Left lung (tissue), 10 donors: ENCODE results near the gene CCDC33. TPM values are rescaled to one million over a fixed set of nuclear protein-coding genes. Genes with fewer than 3 reads are reported as not detected.

Source experiments
- ATAC-seq: fragments of 200-7000 bp; cut with Tn5 transposase; one replicate; pipeline ENCODE4 v1.9.1; 2020; ENCODE audit warnings: moderate library complexity
- DNase-seq, 4 donors: peaks; one replicate each; pipeline ENCODE4 v3.0.0-alpha.2; 2013 to 2020
- H3K27ac ChIP-seq, 2 donors: fragments of 200-600 bp; sonication (generic) in 1 of 2; one replicate each; pipeline versions ENCODE4 v1.5.0 to v1.8.0; 2020 to 2021
- H3K27me3 ChIP-seq, 2 donors: fragments of 200-600 bp; sonication (generic) in 1 of 2; one replicate each; pipeline versions ENCODE4 v1.5.0 to v1.8.0; 2020 to 2021
- H3K36me3 ChIP-seq, 2 donors: fragments of 200-600 bp; sonication (generic) in 1 of 2; one replicate each; pipeline versions ENCODE4 v1.5.0 to v1.8.0; 2020 to 2021
- H3K4me1 ChIP-seq, 2 donors: fragments of 200-600 bp; one replicate each; pipeline ENCODE4 v1.8.0; 2021
- H3K4me3 ChIP-seq, 2 donors: fragments of 200-600 bp; sonication (generic) in 1 of 2; one replicate each; pipeline versions ENCODE4 v1.5.0 to v1.8.0; 2020 to 2021; ENCODE audit warnings: mild to moderate bottlenecking in 1 of 2
- H3K9me3 ChIP-seq, 2 donors: fragments of 200-600 bp; sonication (generic) in 1 of 2; one replicate each; pipeline versions ENCODE4 v1.5.0 to v1.8.0; 2020 to 2021
- intact Hi-C, 2 donors: fragments of 100-400 bp; cut with DNase I; formaldehyde crosslinking; loops; one replicate each; pipeline versions ENCODE4 v1.11.2 to v1.14.2; 2022
- polyA plus RNA-seq, 6 donors: library from polyadenylated mRNA; unstranded; fragments of 120-200 nt; gene quantifications; one replicate each; pipeline ENCODE4 v1.2.1, GENCODE V29; 2013; ENCODE audit not compliant: insufficient read length in 6 of 6
- total RNA-seq, 2 donors: library from RNA; stranded (reverse); fragmentation: NEBNext Ultra II Directional; extraction: Animal tissue kit (Norgen Biotek cat#: 25700); gene quantifications; one replicate each; pipeline ENCODE4 v1.2.1, GENCODE V29; 2021
- TF ChIP-seq, protein P1 (sequence below), 2 donors: fragments of 200-600 bp; sonication (generic) in 1 of 2; IDR thresholded peaks; one replicate each; pipeline versions ENCODE4 v1.5.0 to v1.8.0; 2021; ENCODE audit warnings: antibody characterized with exemption in 2 of 2
- donor health status: DM: no; HTN: yes; CAD: no.
- donor health status: DM: no; HTN: no; CAD: no.

Gene CCDC33
- total and polyA plus RNA-seq, 8 donors: 1.00 to 3.2 (median 1.9) TPM; not detected in 1

DNA sequence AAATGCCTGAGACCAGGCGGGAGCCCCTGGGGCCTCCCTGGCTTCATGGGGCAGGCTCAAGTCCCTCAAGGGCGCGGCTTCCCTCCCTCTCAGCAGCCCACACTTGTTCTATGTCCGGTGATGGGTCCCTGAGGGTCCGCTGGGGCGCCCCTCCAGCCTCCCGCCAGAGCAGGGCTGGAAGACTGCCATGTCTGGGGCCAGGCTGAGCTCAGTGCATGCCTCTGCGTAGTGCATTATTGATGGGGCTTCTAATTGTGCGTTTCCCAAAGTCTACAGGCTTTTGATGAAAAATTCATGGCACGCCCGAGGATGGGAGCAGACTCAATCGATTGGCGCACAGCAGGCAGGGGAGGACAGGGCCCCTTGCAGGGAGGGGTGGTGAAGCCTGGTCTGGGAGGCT is 80.0 kb downstream of the CCDC33 start:
- Histone ChIP-seq H3K4me1 (peaks cover 4 to 11% of the 10 kb centered on the region in 2 donors), H3K36me3 (no peaks in the 10 kb centered on the region), H3K4me3 (no peak overlapping the region), H3K27ac (no peak overlapping the region), H3K27me3 (no peaks in the 10 kb centered on the region), H3K9me3 (no peaks in the 10 kb centered on the region)
- no peak for ATAC-seq
- TF ChIP-seq, protein P1, sequence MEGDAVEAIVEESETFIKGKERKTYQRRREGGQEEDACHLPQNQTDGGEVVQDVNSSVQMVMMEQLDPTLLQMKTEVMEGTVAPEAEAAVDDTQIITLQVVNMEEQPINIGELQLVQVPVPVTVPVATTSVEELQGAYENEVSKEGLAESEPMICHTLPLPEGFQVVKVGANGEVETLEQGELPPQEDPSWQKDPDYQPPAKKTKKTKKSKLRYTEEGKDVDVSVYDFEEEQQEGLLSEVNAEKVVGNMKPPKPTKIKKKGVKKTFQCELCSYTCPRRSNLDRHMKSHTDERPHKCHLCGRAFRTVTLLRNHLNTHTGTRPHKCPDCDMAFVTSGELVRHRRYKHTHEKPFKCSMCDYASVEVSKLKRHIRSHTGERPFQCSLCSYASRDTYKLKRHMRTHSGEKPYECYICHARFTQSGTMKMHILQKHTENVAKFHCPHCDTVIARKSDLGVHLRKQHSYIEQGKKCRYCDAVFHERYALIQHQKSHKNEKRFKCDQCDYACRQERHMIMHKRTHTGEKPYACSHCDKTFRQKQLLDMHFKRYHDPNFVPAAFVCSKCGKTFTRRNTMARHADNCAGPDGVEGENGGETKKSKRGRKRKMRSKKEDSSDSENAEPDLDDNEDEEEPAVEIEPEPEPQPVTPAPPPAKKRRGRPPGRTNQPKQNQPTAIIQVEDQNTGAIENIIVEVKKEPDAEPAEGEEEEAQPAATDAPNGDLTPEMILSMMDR (IDR thresholded peaks at IDR 0.05): no peak
- intact Hi-C loops: loop anchor here in 1 of 2 donors (10.0 kb wide), 2 partner anchors 261 to 341 kb away; no protein-coding TSS in a partner anchor
- DNase-seq: no peak

GRCh38 chr15:74317820-74318375 is 81.8 kb downstream of the CCDC33 start:
- Histone ChIP-seq H3K27me3 (no peaks in the 10 kb centered on the region), H3K9me3 (no peaks in the 10 kb centered on the region), H3K4me1 (peaks cover 4 to 11% of the 10 kb centered on the region in 2 donors), H3K27ac (no peak overlapping the region), H3K4me3 (no peak overlapping the region), H3K36me3 (no peaks in the 10 kb centered on the region)
- peak in 2 of 4 donors; percentile 51 to 62 for DNase-seq
- TF ChIP-seq, protein P1 (IDR thresholded peaks at IDR 0.05): no peak
- intact Hi-C loops: loop anchor here in 1 of 2 donors (10.0 kb wide), 2 partner anchors 263 to 343 kb away; no protein-coding TSS in a partner anchor
- ATAC-seq: no peak

GRCh38 chr15:74318376-74319137 is 82.4 kb downstream of the CCDC33 start:
- TF ChIP-seq, protein P1 (IDR thresholded peaks at IDR 0.05): no peak
- no peaks in the 10 kb centered on the region for H3K36me3 ChIP-seq
- ATAC-seq (no peak), DNase-seq (no peak)
- H3K27ac ChIP-seq: no peak overlapping the region
- H3K4me3 ChIP-seq: no peak overlapping the region
- intact Hi-C loops: loop anchor here in 1 of 2 donors (10.0 kb wide), 2 partner anchors 264 to 344 kb away; no protein-coding TSS in a partner anchor
- H3K27me3 ChIP-seq: no peaks in the 10 kb centered on the region
- peaks cover 4 to 11% of the 10 kb centered on the region in 2 donors for H3K4me1 ChIP-seq
- no peaks in the 10 kb centered on the region for H3K9me3 ChIP-seq

DNA sequence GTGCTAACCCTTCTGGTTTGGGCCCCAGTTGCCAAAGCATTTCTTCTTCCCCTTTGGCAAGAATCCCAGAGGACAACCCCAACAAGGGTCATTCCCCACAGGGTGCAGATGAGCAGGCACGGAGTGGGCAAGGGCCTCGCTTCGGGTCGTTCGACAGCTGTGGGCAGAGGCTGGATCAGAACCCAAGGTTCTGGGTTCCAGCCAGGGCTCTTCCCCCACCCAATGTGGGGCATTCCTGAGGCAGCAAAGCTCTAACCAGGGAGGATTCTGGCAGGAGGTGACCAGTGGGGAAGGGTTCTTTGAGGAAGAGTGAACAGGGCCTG is 83.0 kb downstream of the CCDC33 start:
- DNase-seq: no peak
- intact Hi-C loops: loop anchor here in 1 of 2 donors (10.0 kb wide), 2 partner anchors 264 to 344 kb away; no protein-coding TSS in a partner anchor
- peaks cover 4 to 11% of the 10 kb centered on the region in 2 donors for H3K4me1 ChIP-seq

More for the DNA sequence above, 83.0 kb downstream of the CCDC33 start:
- Histone ChIP-seq H3K9me3 (no peaks in the 10 kb centered on the region), H3K4me3 (no peak overlapping the region), H3K36me3 (no peaks in the 10 kb centered on the region), H3K27me3 (no peaks in the 10 kb centered on the region), H3K27ac (no peak overlapping the region)
- ATAC-seq: no peak
- TF ChIP-seq, protein P1 (IDR thresholded peaks at IDR 0.05): no peak
